Measurements from ENCODE around the gene MCM10.
"Not testable (repeated sequence)": the region's sequence is repeated elsewhere in the genome, so short reads cannot be mapped to it uniquely, and the experiment has no call there.

MCM10 gene

DNA sequence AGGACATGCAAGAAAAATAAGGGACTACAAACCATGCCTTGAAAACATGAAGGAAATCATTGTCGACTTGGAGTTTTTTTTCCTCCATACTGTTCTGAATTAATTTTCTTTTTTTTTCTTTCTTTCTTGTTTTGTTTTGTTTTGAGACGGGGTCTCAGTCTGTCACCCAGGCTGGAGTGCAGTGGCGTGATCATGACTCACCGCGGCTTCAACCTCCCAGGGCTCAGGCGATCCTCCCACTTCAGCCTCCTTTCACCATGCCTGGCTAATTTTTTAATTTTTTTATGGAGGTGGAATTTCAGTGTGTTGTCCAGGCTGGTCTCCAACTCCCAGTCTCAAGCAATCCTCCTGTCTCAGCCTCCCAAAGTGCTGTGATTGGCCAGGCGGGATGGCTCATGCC, 61.2 kb downstream of the MCM10 start:
- DNase-seq: no peak

DNA sequence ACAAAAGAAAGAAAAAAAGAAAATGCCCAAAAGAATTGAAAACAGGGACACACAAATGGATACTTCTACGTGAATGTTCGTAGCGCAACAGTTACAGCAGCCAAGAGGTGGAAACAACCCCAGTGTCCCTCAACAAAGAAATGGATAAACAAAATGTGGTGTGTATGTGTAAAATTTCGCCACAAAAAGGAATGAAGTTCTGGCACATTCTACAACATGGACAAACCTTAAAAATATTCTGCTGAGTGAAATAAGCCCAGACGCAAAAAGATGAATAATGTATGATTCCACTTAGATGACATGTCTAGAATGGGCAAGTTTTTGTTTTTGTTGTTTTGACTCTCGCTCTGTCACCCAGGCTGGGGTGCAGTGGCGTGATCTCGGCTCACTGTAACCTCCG, 61.9 kb downstream of the MCM10 start:
- no peak for DNase-seq

GRCh38 chr10:13224210-13224995, 63.0 kb downstream of the MCM10 start:
- DNase-seq: no peak

- DNase-seq: no peak
Observed at GRCh38 chr10:13225601-13226000, 64.2 kb downstream of the MCM10 start.

GRCh38 chr10:13227031-13227430, 65.7 kb downstream of the MCM10 start:
- no peak for DNase-seq

DNA sequence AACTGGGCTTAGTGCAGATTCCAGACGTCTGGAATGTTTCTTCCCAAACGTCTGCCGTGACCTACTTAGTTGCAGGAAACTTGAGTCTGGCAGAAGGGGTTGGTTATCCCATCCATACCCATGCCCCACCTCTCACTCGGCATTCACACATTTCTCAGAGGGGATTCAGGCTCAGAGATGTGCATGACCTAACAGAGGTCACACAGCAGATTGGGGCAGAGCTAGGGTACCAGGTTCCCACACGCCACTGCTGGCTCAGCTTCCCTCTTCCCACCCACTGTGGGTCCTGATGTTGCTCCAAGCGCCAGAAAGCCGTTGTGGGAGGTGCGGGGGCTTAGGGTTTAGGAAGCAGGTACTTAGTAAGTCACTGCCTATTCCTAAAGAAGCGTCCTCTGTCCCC, 69.8 kb downstream of the MCM10 start:
- no peak for DNase-seq

GRCh38 chr10:13231808-13232207, 70.5 kb downstream of the MCM10 start:
- DNase-seq: no peak

DNA sequence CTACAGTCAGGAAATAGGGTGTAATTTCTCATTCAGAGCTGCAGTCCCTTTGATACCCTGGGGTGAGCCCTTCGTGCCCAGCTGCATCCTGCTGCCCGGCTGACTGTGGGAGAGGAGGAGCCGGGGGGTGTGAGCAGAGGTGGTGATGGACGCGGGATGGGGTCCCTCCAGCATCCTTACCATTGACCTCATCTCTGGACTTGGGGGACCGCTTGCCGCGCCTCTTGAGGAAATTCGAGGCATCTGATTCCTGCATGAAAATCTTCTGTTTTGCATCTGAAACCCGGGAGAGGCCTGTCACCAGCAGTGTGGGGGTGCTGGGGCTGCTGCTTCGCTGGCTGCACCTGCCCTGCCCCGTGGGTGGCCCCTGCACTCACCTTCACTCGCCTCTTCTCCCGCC, 72.0 kb downstream of the MCM10 start:
- no peak for DNase-seq

- DNase-seq: no peak
Observed at GRCh38 chr10:13234172-13234571, 72.8 kb downstream of the MCM10 start, which contains the start of gene UCMA. UCMA (minus strand) TSS chr10:13234374; CDS start chr10:13234258, 116 bp downstream.

DNA sequence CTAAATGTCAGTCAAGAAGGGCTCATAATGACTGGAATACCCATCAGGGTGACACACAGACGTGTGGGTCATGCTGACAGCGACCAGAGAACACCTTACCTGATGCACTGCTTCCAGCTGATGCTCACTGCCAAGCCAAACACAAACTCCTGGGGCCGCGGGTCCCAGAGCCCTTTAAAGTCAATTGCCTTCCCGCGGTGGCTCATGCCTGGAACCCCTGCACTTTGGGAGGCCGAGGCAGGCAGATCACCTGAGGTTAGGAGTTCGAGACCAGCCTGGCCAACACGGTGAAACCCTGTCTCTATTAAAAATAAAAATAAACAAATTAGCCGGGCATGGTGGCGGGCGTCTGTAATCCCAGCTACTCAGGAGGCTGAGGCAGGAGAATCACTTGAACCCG, 73.4 kb downstream of the MCM10 start:
- DNase-seq: not testable (repeated sequence)

- DNase-seq: no peak
Observed at GRCh38 chr10:13236638-13237037, 75.3 kb downstream of the MCM10 start.

DNA sequence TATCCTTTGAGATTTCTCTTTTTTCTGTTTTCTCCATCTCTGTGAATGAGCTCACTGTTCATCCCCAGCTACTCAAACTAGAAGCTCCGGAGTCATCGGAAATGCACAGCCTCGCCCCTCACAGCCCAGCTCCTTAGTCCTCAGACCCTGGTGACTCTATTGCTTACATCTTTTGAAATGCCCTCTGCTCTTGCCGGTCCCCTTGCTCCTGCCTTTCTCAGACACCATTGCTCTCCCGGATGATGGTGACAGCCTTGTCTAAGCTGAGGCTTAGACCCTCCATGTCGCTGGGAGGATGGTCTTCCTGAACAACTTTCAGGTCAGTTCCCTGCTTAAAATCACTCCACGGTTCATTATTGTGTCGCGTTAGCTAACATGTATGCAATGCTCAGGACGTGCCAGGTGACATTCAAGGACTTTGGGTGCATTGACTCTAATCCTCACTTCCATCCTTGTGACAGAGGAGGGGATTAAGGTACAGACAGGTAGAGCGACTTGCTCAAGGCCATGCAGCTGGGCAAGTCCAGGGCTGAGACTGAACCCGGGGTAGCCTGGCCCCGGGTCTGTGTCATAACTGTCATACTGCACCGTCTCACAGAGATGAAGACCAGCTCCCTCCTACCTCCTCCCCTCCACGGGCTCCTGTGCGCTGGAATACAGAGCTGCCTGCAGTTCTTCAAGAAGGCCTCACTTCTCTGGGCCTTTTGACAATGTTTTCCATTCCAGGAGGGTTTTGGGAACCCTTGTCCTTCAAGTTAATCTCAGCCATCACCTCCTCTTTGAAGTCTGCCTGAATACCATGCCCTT, 77.1 kb downstream of the MCM10 start:
- DNase-seq: no peak

DNA sequence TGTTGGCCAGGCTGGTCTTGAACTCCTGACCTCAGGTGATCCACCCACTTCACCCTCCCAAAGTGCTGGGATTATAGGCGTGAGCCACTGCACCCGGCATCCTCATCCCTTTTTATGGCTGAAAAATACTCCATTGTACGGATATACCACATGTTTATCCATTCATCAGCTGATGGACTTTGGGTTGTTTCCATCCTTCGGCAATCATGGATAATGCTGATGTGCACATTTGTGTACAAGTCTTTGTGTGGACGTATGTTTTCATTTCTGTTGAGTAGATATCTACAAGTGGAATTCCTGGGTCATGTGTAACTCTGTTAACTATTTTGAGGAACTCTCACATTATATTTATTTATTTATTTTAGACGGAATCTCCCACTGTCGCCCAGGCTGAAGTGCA, 78.6 kb downstream of the MCM10 start:
- DNase-seq: no peak

DNA sequence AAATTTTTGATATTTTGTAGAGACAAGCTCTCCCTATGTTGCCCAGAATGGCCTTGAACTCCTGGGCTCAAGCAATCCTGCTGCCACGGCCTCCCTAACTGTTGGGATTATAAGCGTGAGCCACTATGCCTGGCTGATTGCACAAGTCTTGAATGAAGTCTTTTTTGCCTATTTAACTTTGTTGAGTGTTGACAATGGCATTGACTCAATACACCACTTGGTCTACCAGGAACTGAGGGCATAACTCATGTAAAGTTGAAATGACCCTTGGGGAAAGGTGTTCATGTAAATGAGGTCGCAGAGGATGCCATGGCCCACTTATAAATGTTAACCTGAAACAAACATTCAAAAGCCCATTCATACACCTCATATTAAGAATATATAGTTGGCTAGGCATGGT, 80.3 kb downstream of the MCM10 start:
- DNase-seq: no peak

GRCh38 chr10:13242260-13242659, 80.9 kb downstream of the MCM10 start:
- DNase-seq: not testable (repeated sequence)

DNA sequence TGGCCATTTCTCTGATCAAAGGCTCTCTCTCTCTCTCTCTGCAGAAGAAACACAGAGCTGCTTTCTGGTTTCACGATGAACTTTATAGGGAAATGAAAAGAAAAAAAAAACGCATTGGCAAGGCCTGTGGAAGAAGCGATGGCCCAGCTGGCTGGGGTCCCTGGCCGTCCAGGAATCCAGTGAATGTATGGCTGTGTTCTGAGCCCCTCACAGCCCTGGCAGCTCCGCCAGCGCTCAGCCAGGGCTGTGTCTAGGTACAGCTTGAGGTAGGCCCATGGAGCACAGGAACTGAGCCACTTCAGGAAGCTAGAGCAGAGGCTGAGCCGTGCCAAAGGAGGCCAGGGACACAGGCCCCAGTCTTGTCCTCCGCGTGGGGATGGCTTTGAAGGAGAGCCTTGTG, 85.9 kb downstream of the MCM10 start:
- no peak for DNase-seq

GRCh38 chr10:13247784-13248183, 86.4 kb downstream of the MCM10 start:
- no peak for DNase-seq

DNA sequence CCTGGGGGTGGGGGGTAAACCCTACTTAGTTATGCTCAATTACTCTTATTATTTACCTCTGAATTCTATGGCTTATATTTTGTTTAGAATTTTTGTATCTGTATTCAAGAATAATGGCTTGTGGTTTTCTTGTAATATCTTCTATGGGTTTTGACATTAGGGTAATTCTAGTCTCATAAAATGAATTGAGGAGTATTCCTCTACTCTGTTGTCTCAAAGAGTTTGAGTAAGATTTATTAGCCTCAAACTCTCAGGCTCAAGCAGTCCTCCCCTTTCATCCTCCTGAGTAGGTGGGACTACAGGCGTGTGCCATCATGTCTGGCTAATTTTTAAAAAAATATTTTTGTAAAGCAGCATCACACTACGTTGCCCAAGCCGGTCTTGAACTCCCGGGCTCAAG, 92.4 kb downstream of the MCM10 start:
- DNase-seq: no peak

DNA sequence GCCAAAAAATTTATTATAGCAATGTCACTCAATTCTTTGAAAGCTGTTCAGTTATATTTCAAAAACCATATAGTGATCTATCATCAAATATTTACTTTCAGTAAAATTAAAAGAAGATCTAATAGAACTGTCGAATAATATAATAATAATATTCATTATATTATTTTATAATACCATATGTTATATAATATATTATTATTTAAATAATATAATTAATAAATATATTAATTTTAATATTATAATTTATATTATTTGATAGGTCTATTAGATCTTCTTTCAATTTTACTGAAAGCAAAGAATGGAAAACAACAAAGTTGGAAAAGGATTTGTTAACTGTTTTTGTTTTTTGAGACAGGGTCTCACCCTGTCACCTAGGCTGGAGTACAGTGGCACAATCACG, 95.3 kb downstream of the MCM10 start:
- DNase-seq: no peak

GRCh38 chr10:13257621-13258140, 96.3 kb downstream of the MCM10 start:
- no peak for DNase-seq

All from activated CD4-positive, alpha-beta T cell treated with anti-CD3 and anti-CD28 coated beads, Interleukin-10, Interleukin-2, amounts not matched to agents 100 ng/mL and 50 ng/mL, durations not matched to agents 16 hours and 8 hours (primary cell).